ENCODE measurements around the gene TEP1. TPM values are rescaled to one million over a fixed set of nuclear protein-coding genes. Genes with fewer than 3 reads are reported as not detected.

TEP1 gene
- total and polyA plus RNA-seq, 2 of the 13 experiments (the other 11 are each of a cell fraction or from before 2014, with no cell fraction given) = 11.0 to 12.8 TPM

DNA sequence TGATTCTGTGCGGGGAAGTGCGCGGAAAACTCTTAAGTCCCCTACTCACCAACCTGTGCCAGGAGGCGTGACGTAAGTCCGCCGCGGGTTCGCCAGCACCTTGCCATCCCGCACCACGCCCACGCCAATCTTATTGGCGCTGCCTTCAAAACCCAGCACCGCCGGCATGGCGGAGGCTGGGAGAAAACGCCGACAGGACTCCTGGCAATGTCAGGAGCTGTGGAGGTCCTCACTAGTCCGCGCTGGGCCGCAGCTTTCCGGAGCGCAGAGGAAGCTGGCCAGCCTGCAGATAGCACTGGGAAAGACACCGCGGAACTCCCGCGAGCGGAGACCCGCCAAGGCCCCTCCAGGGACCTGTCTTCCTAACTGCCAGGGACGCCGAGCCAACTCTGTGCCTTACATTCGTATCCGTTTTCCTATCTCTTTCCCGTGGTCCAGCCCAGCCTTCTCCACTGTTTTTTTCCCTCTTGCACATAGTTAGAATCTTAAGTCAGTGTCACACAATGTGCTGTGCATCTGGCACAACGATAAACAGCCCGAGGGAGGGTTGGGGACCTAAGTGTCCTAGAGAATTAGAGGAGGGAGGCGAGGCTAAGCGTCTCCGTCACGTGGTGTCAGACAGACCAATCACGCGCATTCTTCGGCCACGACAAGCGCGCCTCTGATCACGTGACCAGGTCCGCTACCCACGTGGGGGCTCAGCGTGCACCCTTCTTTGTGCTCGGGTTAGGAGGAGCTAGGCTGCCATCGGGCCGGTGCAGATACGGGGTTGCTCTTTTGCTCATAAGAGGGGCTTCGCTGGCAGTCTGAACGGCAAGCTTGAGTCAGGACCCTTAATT lies 41.4 kb upstream of the TEP1 start, which contains the start of the genes APEX1 and OSGEP (continued):
- TF ChIP-seq POLR2AphosphoS5 (IDR thresholded peaks at IDR 0.05; ENCODE audit: low read depth, low read length) (peak; percentile 95), PAX8 (CRISPR knock-in tag; IDR thresholded peaks at IDR 0.05; ENCODE audit: borderline replicate concordance) (peak; percentile 91), ZNF713 (CRISPR knock-in tag; IDR thresholded peaks at IDR 0.05) (peak; percentile 84; the same call in 1 of the 2 replicates), ZNF362 (CRISPR knock-in tag; IDR thresholded peaks at IDR 0.05; ENCODE audit: borderline replicate concordance) (peak; percentile 29; the same call in 1 of the 2 replicates), SCMH1 (CRISPR knock-in tag; IDR thresholded peaks at IDR 0.05; ENCODE audit: borderline replicate concordance) (no peak), TIGD3 (CRISPR knock-in tag; IDR thresholded peaks at IDR 0.05; ENCODE audit: borderline replicate concordance) (no peak; the same call in 1 of the 2 replicates), SNRNP70 (IDR thresholded peaks at IDR 0.05; ENCODE audit: low read depth, low read length) (no peak), ZNF512B (CRISPR knock-in tag; IDR thresholded peaks at IDR 0.05; ENCODE audit: borderline replicate concordance) (0 out of 2 replicates have a peak, but pooled peaks have one; percentile 5), SMARCE1 (IDR thresholded peaks at IDR 0.05; ENCODE audit: borderline replicate concordance) (no peak), ZSCAN22 (CRISPR knock-in tag; IDR thresholded peaks at IDR 0.05) (peak; percentile 34; the same call in 1 of the 2 replicates), ZBTB1 (CRISPR knock-in tag; IDR thresholded peaks at IDR 0.05; ENCODE audit: borderline replicate concordance) (0 out of 2 replicates have a peak, but pooled peaks have one; percentile 16)
- TF ChIP-seq, protein P1, sequence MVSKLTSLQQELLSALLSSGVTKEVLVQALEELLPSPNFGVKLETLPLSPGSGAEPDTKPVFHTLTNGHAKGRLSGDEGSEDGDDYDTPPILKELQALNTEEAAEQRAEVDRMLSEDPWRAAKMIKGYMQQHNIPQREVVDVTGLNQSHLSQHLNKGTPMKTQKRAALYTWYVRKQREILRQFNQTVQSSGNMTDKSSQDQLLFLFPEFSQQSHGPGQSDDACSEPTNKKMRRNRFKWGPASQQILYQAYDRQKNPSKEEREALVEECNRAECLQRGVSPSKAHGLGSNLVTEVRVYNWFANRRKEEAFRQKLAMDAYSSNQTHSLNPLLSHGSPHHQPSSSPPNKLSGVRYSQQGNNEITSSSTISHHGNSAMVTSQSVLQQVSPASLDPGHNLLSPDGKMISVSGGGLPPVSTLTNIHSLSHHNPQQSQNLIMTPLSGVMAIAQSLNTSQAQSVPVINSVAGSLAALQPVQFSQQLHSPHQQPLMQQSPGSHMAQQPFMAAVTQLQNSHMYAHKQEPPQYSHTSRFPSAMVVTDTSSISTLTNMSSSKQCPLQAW (CRISPR knock-in tag; IDR thresholded peaks at IDR 0.05) = peak; percentile 69; the same call in 1 of the 2 replicates
- TF ChIP-seq, protein P2, sequence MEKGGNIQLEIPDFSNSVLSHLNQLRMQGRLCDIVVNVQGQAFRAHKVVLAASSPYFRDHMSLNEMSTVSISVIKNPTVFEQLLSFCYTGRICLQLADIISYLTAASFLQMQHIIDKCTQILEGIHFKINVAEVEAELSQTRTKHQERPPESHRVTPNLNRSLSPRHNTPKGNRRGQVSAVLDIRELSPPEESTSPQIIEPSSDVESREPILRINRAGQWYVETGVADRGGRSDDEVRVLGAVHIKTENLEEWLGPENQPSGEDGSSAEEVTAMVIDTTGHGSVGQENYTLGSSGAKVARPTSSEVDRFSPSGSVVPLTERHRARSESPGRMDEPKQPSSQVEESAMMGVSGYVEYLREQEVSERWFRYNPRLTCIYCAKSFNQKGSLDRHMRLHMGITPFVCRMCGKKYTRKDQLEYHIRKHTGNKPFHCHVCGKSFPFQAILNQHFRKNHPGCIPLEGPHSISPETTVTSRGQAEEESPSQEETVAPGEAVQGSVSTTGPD (CRISPR knock-in tag; IDR thresholded peaks at IDR 0.05) = peak; percentile 97
- TF ChIP-seq, protein P3, sequence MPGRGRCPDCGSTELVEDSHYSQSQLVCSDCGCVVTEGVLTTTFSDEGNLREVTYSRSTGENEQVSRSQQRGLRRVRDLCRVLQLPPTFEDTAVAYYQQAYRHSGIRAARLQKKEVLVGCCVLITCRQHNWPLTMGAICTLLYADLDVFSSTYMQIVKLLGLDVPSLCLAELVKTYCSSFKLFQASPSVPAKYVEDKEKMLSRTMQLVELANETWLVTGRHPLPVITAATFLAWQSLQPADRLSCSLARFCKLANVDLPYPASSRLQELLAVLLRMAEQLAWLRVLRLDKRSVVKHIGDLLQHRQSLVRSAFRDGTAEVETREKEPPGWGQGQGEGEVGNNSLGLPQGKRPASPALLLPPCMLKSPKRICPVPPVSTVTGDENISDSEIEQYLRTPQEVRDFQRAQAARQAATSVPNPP (CRISPR knock-in tag; IDR thresholded peaks at IDR 0.05) = peak; percentile 60; the same call in 1 of the 2 replicates
- TF ChIP-seq, protein P4, sequence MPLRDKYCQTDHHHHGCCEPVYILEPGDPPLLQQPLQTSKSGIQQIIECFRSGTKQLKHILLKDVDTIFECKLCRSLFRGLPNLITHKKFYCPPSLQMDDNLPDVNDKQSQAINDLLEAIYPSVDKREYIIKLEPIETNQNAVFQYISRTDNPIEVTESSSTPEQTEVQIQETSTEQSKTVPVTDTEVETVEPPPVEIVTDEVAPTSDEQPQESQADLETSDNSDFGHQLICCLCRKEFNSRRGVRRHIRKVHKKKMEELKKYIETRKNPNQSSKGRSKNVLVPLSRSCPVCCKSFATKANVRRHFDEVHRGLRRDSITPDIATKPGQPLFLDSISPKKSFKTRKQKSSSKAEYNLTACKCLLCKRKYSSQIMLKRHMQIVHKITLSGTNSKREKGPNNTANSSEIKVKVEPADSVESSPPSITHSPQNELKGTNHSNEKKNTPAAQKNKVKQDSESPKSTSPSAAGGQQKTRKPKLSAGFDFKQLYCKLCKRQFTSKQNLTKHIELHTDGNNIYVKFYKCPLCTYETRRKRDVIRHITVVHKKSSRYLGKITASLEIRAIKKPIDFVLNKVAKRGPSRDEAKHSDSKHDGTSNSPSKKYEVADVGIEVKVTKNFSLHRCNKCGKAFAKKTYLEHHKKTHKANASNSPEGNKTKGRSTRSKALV (CRISPR knock-in tag; IDR thresholded peaks at IDR 0.05) = peak; percentile 21
